Osteoblast (primary cell): ENCODE results near the gene XPOT. TPM values are rescaled to one million over a fixed set of nuclear protein-coding genes. Genes with fewer than 3 reads are reported as not detected.

ENCODE experiments used
- DNase-seq: peaks from one replicate; pipeline ENCODE4 v3.0.0; 2011; ENCODE audit warnings: low spot score, mixed read lengths; ENCODE audit not compliant: insufficient read length; ENCODE audit errors: missing footprints
- H2AFZ ChIP-seq: 2 replicates; pipeline ENCODE4 v1.6.0; 2011; ENCODE audit warnings: mild to moderate bottlenecking, low read length
- H3K27ac ChIP-seq: 2 replicates; pipeline ENCODE4 v1.5.1; 2011; ENCODE audit warnings: mild to moderate bottlenecking, low read depth, low read length, moderate library complexity
- H3K27me3 ChIP-seq: 2 replicates; pipeline ENCODE4 v1.6.0; 2012; ENCODE audit warnings: mild to moderate bottlenecking, control low read depth, inconsistent platforms, low read length, moderate library complexity; ENCODE audit not compliant: insufficient read depth
- H3K36me3 ChIP-seq: 2 replicates; pipeline ENCODE4 v1.5.1; 2011; ENCODE audit warnings: mild to moderate bottlenecking, low read length, control low read depth, moderate library complexity; ENCODE audit not compliant: insufficient read depth
- H3K4me1 ChIP-seq: 2 replicates; pipeline ENCODE4 v1.5.1; 2011; ENCODE audit warnings: mild to moderate bottlenecking, low read length, control low read depth, moderate library complexity; ENCODE audit not compliant: insufficient read depth
- H3K4me2 ChIP-seq: 2 replicates; pipeline ENCODE4 v1.6.0; 2011; ENCODE audit warnings: mild to moderate bottlenecking, low read length; ENCODE audit not compliant: insufficient read depth
- H3K4me3 ChIP-seq: fragments of 200-600 bp; sonication (generic); 3 replicates; pipeline ENCODE4 v1.5.1; 2012; ENCODE audit warnings: mild to moderate bottlenecking, low read length, inconsistent platforms; ENCODE audit not compliant: insufficient read depth
- H3K79me2 ChIP-seq: 2 replicates; pipeline ENCODE4 v1.6.0; 2012; ENCODE audit warnings: mild to moderate bottlenecking, low read length, control low read depth, inconsistent platforms; ENCODE audit not compliant: insufficient read depth
- H3K9me3 ChIP-seq: 2 replicates; pipeline ENCODE4 v1.5.1; 2011; ENCODE audit warnings: low read depth, low read length, control low read depth
- H4K20me1 ChIP-seq: 2 replicates; pipeline ENCODE4 v1.6.0; 2012; ENCODE audit warnings: mild to moderate bottlenecking, low read length, control low read depth; ENCODE audit not compliant: insufficient read depth
- total RNA-seq: library from RNA; depleted of rRNA; stranded (reverse); fragments of >200 nt; gene quantifications from 2 replicates; pipeline ENCODE4 v1.2.3, GENCODE V29; 2012
- TF ChIP-seq, protein P1 (sequence below): IDR thresholded peaks from 2 replicates; pipeline ENCODE4 v1.5.1; 2011; ENCODE audit warnings: mild to moderate bottlenecking, low read depth, low read length, moderate library complexity; ENCODE audit errors: extremely low read depth

The XPOT gene
- total RNA-seq, 1 donor, result 217 TPM

DNA sequence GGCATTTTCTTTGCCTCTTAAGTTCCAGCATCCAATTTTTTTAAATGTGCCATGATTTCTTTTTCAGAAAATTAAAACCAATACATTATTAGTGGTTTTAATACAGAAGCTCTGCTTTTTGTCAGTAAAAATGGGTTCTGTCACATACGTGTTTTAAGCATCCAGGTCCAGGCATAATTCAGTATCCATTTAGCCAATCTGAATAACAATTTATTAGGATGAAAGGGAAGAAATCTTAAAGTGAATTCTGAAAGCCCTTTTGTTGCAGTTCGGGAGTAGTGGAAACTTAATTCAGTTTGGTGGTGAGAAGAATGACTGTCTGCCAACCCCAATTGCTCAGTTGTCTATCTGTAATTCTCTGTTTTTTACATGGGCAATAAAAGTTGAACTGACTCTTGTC is 7.2 kb downstream of the XPOT start:
- H2AFZ ChIP-seq, result no peak overlapping the region
- H3K79me2 ChIP-seq, result peaks cover 67% of the 10 kb centered on the region
- DNase-seq, result no peak
- TF ChIP-seq, protein P1, sequence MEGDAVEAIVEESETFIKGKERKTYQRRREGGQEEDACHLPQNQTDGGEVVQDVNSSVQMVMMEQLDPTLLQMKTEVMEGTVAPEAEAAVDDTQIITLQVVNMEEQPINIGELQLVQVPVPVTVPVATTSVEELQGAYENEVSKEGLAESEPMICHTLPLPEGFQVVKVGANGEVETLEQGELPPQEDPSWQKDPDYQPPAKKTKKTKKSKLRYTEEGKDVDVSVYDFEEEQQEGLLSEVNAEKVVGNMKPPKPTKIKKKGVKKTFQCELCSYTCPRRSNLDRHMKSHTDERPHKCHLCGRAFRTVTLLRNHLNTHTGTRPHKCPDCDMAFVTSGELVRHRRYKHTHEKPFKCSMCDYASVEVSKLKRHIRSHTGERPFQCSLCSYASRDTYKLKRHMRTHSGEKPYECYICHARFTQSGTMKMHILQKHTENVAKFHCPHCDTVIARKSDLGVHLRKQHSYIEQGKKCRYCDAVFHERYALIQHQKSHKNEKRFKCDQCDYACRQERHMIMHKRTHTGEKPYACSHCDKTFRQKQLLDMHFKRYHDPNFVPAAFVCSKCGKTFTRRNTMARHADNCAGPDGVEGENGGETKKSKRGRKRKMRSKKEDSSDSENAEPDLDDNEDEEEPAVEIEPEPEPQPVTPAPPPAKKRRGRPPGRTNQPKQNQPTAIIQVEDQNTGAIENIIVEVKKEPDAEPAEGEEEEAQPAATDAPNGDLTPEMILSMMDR, result no peak
- no peaks in the 10 kb centered on the region for H3K9me3 ChIP-seq
- no peak overlapping the region for H3K4me3 ChIP-seq
- no peaks in the 10 kb centered on the region for H3K27me3 ChIP-seq
- no peak overlapping the region for H3K4me2 ChIP-seq
- peaks cover 66% of the 10 kb centered on the region for H3K36me3 ChIP-seq
- peaks cover 21% of the 10 kb centered on the region for H3K4me1 ChIP-seq
- no peak overlapping the region for H3K27ac ChIP-seq
- H4K20me1 ChIP-seq, result peaks cover 35% of the 10 kb centered on the region

DNA sequence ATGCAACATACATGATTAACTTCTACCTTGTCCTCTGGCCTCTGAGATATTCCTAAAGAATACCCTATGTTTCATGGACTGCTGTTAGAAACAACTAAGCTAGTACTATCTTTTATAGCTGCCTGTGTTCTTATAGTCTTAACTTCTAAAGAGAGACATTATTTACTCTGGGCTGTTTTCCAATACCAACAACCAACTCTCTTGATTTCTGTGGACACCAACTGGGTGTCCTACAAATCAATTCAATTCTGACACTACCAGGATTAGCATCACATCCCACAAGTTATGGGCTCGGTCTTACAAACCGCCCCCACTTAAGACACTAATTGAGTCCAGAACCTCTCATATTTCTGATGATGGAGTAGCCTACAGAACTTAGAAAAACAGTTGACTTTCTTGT is 8.3 kb downstream of the XPOT start:
- Histone ChIP-seq H3K4me2 (no peak overlapping the region), H2AFZ (no peak overlapping the region), H3K4me1 (peaks cover 20% of the 10 kb centered on the region), H3K79me2 (peaks cover 56% of the 10 kb centered on the region), H3K9me3 (no peaks in the 10 kb centered on the region), H3K27me3 (no peaks in the 10 kb centered on the region), H3K36me3 (peaks cover 72% of the 10 kb centered on the region), H3K27ac (no peak overlapping the region), H4K20me1 (peaks cover 34% of the 10 kb centered on the region), H3K4me3 (no peak overlapping the region)
- DNase-seq, result no peak
- TF ChIP-seq, protein P1, result no peak

DNA sequence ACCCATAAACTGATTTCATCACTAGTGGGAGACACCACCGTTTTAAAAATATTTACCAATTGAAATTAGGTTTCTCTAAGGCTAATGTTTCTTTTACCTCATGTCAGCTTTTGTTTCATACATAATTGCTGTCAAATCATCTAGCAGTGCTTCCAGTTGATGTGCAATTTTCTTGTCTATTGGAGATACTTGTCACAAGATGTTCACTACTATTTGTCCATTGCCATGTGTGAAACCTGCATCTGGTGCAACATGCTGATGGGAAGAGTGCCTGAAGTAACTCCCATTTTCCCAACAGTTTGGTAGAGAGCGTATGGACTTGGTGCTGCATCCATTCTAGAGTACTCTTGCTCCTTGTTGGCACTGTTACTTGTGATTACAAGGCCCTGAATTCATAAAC is 9.7 kb downstream of the XPOT start:
- Histone ChIP-seq H3K79me2 (peaks cover 42% of the 10 kb centered on the region), H3K4me3 (no peak overlapping the region), H3K27me3 (no peaks in the 10 kb centered on the region), H3K36me3 (peaks cover 86% of the 10 kb centered on the region), H3K9me3 (no peaks in the 10 kb centered on the region), H3K27ac (no peak overlapping the region), H4K20me1 (peaks cover 22% of the 10 kb centered on the region), H3K4me2 (no peak overlapping the region), H3K4me1 (peaks cover 6% of the 10 kb centered on the region), H2AFZ (no peak overlapping the region)
- TF ChIP-seq, protein P1, result no peak
- DNase-seq, result no peak

DNA sequence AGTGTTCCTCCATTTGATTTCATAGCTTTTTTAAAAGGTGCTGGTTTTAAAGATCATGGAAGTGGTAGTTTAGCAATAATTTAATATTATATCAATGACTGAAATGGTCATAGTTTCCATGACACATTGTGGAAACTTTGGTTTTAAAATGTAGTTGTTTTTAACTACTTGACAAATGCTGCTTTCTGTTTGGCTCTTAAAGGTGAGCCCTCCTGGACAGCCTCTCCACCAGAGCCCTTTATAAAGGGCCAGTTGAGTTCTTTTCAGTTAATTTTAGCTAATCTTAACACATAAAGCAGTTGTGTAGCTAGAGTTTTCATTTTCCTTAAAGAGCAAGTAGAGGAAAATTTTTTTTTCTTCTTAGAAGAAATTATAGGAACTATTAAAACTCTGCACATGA is 14.0 kb downstream of the XPOT start:
- no peak for DNase-seq
- no peak overlapping the region for H3K4me2 ChIP-seq
- peaks cover 6% of the 10 kb centered on the region for H4K20me1 ChIP-seq
- H3K79me2 ChIP-seq, result peaks cover 12% of the 10 kb centered on the region
- no peaks in the 10 kb centered on the region for H3K9me3 ChIP-seq
- H3K4me3 ChIP-seq, result no peak overlapping the region
- no peak overlapping the region for H2AFZ ChIP-seq
- TF ChIP-seq, protein P1, result no peak
- H3K4me1 ChIP-seq, result no peaks in the 10 kb centered on the region
- H3K27me3 ChIP-seq, result no peaks in the 10 kb centered on the region
- H3K27ac ChIP-seq, result no peak overlapping the region
- peaks cover 98% of the 10 kb centered on the region for H3K36me3 ChIP-seq
